Measurements from ENCODE around the gene HMGN3. TPM values are rescaled to one million over a fixed set of nuclear protein-coding genes. Genes with fewer than 3 reads are reported as not detected.

Gene HMGN3
- polyA plus RNA-seq, 5 donors, result 244 to 305 (median 268) TPM

GRCh38 chr6:79238919-79239318 is 4.4 kb upstream of the HMGN3 start:
- no peak for DNase-seq

- DNase-seq, result no peak
Observed at GRCh38 chr6:79236711-79237110, 2.2 kb upstream of the HMGN3 start.

GRCh38 chr6:79233611-79234149 is 802 bp downstream of the HMGN3 start:
- peak; percentile 84 to 86 for DNase-seq

GRCh38 chr6:79232696-79233462 is 1.6 kb downstream of the HMGN3 start:
- DNase-seq, result no peak

GRCh38 chr6:79231666-79232065 is 2.8 kb downstream of the HMGN3 start:
- no peak for DNase-seq

GRCh38 chr6:79231101-79231500 is 3.4 kb downstream of the HMGN3 start:
- DNase-seq, result no peak

GRCh38 chr6:79230149-79230548 is 4.3 kb downstream of the HMGN3 start:
- no peak for DNase-seq

- DNase-seq, result no peak
Observed at GRCh38 chr6:79227445-79227844, 7.0 kb downstream of the HMGN3 start.

- no peak for DNase-seq
Observed at GRCh38 chr6:79226660-79227059, 7.8 kb downstream of the HMGN3 start.

GRCh38 chr6:79225717-79226599 is 8.5 kb downstream of the HMGN3 start:
- DNase-seq, result no peak

- DNase-seq, result no peak
Observed at GRCh38 chr6:79223611-79224404, 10.7 kb downstream of the HMGN3 start.

- no peak for DNase-seq
Observed at GRCh38 chr6:79215213-79215824, 19.2 kb downstream of the HMGN3 start.

- DNase-seq, result no peak
Observed at GRCh38 chr6:79212859-79213258, 21.6 kb downstream of the HMGN3 start.

GRCh38 chr6:79208816-79209215 is 25.7 kb downstream of the HMGN3 start:
- DNase-seq, result no peak

- no peak for DNase-seq
Observed at GRCh38 chr6:79203753-79204253, 30.7 kb downstream of the HMGN3 start.

- no peak for DNase-seq
Observed at GRCh38 chr6:79202556-79202955, 31.9 kb downstream of the HMGN3 start.

- no peak for DNase-seq
Observed at GRCh38 chr6:79201983-79202382, 32.5 kb downstream of the HMGN3 start.

- DNase-seq, result no peak
Observed at GRCh38 chr6:79201143-79201542, 33.3 kb downstream of the HMGN3 start.

GRCh38 chr6:79196912-79197311 is 37.6 kb downstream of the HMGN3 start:
- no peak for DNase-seq

GRCh38 chr6:79193971-79194370 is 40.5 kb downstream of the HMGN3 start:
- DNase-seq, result no peak

- no peak for DNase-seq
Observed at GRCh38 chr6:79189760-79190350, 44.6 kb downstream of the HMGN3 start.

All from right lung (tissue), 5 donors.